Forelimb muscle (tissue), 1 donor: ENCODE results near the gene CREB3L2. TPM values are rescaled to one million over a fixed set of nuclear protein-coding genes. Genes with fewer than 3 reads are reported as not detected.
"Not testable (repeated sequence)": the region's sequence is repeated elsewhere in the genome, so short reads cannot be mapped to it uniquely, and the experiment has no call there.

ENCODE experiments used
- DNase-seq: peaks from one replicate; pipeline ENCODE4 v3.0.0-alpha.2; 2013; ENCODE audit warnings: low read depth
- polyA plus RNA-seq: library from polyadenylated mRNA; unstranded; fragments of 120-200 nt; gene quantifications from one replicate; pipeline ENCODE4 v1.2.1, GENCODE V29; 2013; ENCODE audit not compliant: insufficient read length

The CREB3L2 gene
- polyA plus RNA-seq, 1 donor: 27.5 TPM

- no peak for DNase-seq
Observed at GRCh38 chr7:137838706-137839315, 163.1 kb downstream of the CREB3L2 start.

DNA sequence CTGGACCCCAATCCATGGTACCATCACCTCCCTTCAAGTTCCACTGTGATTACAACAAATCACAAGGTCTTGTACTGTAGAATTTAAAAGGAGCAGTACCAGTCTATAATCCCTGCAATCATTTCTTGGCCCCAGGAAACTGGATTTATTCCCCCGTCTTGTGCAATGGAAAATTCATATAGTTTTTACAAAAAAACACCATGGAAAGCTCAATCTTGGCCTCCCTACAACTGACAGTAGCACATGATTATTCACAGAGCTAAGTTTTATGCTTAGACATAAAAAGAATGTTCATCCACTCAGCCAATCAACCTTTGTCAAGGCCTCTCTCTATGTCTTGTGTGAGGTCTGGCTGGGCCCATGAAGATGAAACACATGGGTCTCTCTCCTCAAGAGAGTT lies 165.3 kb downstream of the CREB3L2 start:
- DNase-seq: no peak

DNA sequence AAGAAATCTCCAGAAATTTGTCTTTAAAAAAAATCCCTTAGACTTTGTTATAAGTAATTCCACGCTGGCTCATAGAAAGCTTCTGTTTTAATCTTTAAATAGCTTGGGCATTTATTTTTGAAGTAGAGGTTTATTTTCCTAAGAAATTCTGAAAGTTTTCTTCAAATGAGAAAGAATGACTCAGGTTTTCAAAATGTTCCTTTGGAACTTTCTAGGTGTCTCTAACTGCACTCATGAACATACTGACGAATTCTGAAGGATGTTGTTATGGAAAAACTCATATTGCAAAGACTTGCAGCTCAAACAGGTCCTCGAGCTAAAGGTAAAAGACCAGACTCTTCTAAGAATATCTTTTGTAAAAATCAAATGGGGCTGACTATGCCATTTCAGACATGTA lies 165.8 kb downstream of the CREB3L2 start:
- DNase-seq: no peak

DNA sequence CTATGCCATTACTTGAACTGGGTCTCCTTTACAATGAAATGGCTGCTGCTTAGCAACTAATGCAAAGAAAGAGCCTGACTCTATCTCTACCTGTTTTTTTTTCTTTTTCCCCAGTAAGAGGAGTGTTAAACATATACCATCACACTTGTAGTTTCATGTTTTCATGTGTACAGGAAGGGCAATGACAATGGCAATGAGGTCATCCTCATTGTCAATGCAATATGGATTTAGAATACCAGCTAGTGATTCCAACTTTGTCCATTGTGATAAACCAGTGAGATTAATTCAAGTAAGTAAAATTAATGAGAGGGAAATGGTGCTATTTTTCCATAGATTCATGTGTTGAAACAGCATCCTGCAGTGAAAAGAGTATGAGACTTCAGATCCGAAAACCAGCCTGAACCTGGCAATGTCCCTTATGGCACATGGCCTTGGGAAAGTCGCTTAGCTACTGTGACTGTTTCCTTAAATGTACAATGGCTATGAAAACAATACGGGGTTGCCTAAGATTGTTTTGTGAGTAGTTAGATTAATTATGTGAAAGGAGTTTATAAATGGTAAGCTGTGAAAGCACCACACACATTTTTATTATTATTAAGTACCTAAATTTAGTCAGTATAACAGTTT lies 166.3 kb downstream of the CREB3L2 start:
- DNase-seq: no peak

DNA sequence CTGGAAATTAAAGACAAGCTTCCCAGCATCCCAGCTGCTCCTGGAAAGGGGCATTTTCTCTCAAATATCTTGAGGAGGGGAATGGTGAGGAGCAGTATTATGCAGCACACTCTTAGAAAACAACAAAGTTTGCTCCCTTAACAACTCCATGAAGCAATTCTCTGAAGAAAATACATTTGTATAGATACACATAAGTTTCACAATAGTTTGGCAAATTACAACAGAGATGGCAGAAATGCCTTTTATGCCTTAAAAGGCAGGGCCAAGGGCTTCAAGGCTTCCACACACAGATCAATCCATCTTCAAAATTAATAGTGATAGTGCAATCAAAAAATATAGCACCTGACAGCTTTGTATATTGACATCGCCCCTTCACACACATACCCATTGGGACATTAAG lies 167.3 kb downstream of the CREB3L2 start:
- DNase-seq: no peak

DNA sequence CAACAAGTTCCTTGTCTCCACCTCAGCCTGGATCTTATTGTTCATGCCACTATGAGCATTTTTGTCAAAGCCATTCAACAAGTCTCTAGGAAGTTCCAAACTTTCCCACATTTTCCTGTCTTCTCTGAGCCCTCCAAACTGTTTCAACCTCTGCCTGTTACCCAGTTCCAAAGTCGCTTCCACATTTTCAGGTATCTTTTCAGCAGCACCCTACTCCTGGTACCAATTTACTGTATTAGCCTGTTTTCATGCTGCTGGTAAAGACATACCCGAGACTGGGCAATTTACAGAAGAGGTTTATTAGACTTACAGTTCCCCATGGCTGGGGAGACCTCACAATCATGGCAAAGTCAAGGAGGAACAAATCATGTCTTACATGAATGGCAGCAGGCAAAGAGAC lies 168.9 kb downstream of the CREB3L2 start:
- not testable (repeated sequence) for DNase-seq

GRCh38 chr7:137832382-137832781 lies 169.5 kb downstream of the CREB3L2 start:
- DNase-seq: no peak

- DNase-seq: not testable (repeated sequence)
Observed at GRCh38 chr7:137831555-137831954, 170.3 kb downstream of the CREB3L2 start.

DNA sequence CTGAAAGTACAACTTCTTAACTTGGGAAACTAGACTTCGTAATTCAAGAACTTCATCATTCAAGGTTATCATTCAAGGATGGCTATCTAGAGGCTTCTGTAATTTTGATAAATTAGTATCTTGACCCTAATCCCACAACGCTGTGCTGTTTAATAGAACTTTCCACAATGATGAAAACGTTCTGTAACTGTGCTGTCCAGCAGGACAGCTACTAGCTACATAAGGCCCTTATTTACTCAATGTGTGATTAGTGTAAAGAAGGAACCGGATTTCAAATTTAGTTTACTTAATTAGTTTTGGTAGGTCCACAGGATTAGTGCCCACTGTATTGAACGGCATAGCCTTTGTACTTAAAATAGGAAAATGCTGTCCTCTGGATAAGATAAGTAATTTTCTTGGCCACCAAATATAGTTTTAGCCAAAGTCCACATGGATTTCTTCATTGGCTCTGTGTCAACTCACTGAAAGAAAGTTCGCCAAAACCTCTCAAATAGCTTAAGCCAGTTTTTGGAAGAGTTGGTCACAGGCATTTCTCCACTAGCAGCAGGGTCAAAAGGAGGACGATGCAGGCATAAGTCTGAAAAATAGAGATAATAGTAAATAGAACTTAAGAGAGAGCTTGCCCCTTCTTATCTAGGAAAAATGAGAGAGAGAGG lies 172.4 kb downstream of the CREB3L2 start:
- DNase-seq: no peak

DNA sequence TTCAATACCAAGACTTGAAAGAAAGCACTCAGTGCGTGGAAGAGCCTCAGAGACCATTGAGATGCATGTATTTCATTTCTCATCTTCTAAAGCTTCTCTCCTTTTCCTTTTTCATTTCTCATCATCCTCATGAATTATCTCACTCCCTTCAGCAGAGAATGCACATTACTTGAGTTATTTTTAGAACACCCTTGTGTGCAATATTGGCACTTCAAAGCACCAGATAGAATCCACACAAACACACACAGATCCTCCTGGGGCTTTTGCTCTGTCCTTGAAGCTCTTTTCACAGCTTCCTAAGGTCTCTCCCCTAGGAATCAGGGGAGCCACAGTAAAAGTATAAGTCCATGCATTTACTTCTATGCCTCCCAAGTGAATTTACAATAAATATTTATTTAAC lies 173.4 kb downstream of the CREB3L2 start:
- DNase-seq: no peak

DNA sequence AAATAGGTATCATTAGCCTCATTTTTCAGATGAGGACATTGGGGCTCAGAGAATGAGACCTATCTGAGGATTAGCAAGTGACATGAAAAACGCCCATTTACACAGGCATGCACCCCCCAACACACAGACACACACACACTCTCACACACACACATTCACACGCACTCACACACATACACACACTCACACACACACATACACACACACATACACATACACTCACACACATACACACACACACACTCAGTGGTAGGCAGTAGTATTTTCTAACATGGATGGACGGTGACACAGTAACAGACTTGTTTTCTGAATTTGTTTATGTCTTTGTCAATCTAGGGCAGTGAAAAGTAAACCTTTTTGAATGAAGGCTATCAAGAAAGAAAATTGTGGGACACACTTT lies 176.4 kb downstream of the CREB3L2 start:
- no peak for DNase-seq

Other genes starting within 250 kb of the CREB3L2 start
- 0.68 TPM for gene DGKI, start 155.1 kb downstream of the CREB3L2 start, polyA plus RNA-seq
- 0.06 TPM for gene AKR1D1, start 74.4 kb upstream of the CREB3L2 start, polyA plus RNA-seq